HL-60 (cell line): ENCODE measurements around the gene ERP27.

Source experiments
- DNase-seq, 2 experiments: peaks; one replicate each; pipeline ENCODE4 v3.0.0-alpha.2; 2010 to 2020; ENCODE audit warnings: low read depth in 1 of 2, low spot score in 1 of 2
- H3K27ac ChIP-seq: fragments of 250-450 bp; sonication (Bioruptor Pico); replicated peaks from 2 replicates; pipeline ENCODE4 v1.5.1; 2020; ENCODE audit warnings: mild to moderate bottlenecking, moderate library complexity
- H3K27me3 ChIP-seq: fragments of 250-450 bp; sonication (Bioruptor Pico); 2 replicates; pipeline ENCODE4 v1.5.1; 2021; ENCODE audit warnings: mild to moderate bottlenecking, moderate library complexity; ENCODE audit not compliant: insufficient read depth, poor library complexity, severe bottlenecking
- H3K4me3 ChIP-seq: replicated peaks from 2 replicates; pipeline ENCODE4 v1.5.1; 2011; ENCODE audit warnings: mild to moderate bottlenecking, control low read depth, low read length; ENCODE audit not compliant: insufficient read depth
- GABPA ChIP-seq: IDR thresholded peaks from 2 replicates; pipeline ENCODE4 v1.6.1; 2012; ENCODE audit warnings: low read depth
- POLR2AphosphoS5 ChIP-seq: IDR thresholded peaks from 2 replicates; pipeline ENCODE4 v1.6.1; 2012; ENCODE audit warnings: low read depth
- REST ChIP-seq: IDR thresholded peaks from 2 replicates; pipeline ENCODE4 v1.6.1; 2012; ENCODE audit warnings: low read depth; ENCODE audit not compliant: insufficient replicate concordance
- SPI1 ChIP-seq: IDR thresholded peaks from 2 replicates; pipeline ENCODE4 v1.6.1; 2012; ENCODE audit warnings: low read depth, mild to moderate bottlenecking, borderline replicate concordance
- TF ChIP-seq, protein P1 (sequence below): IDR thresholded peaks from one replicate; pipeline ENCODE4 v1.5.1; 2011; ENCODE audit warnings: low read length, control low read depth, inconsistent platforms; ENCODE audit not compliant: insufficient read depth

Gene ERP27

GRCh38 chr12:14890701-14891100 lies 47.6 kb downstream of the ERP27 start:
- DNase-seq = no peak
- TF ChIP-seq GABPA = no peak
- TF ChIP-seq REST = no peak
- no peak for TF ChIP-seq POLR2AphosphoS5
- TF ChIP-seq SPI1 = no peak
- TF ChIP-seq, protein P1, sequence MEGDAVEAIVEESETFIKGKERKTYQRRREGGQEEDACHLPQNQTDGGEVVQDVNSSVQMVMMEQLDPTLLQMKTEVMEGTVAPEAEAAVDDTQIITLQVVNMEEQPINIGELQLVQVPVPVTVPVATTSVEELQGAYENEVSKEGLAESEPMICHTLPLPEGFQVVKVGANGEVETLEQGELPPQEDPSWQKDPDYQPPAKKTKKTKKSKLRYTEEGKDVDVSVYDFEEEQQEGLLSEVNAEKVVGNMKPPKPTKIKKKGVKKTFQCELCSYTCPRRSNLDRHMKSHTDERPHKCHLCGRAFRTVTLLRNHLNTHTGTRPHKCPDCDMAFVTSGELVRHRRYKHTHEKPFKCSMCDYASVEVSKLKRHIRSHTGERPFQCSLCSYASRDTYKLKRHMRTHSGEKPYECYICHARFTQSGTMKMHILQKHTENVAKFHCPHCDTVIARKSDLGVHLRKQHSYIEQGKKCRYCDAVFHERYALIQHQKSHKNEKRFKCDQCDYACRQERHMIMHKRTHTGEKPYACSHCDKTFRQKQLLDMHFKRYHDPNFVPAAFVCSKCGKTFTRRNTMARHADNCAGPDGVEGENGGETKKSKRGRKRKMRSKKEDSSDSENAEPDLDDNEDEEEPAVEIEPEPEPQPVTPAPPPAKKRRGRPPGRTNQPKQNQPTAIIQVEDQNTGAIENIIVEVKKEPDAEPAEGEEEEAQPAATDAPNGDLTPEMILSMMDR = no peak
- Histone ChIP-seq H3K27ac (no peak overlapping the region), H3K4me3 (no peak overlapping the region), H3K27me3 (no peaks in the 10 kb centered on the region)

GRCh38 chr12:14886271-14886670 lies 52.1 kb downstream of the ERP27 start:
- Histone ChIP-seq H3K4me3 (no peak overlapping the region), H3K27me3 (no peaks in the 10 kb centered on the region), H3K27ac (no peak overlapping the region)
- DNase-seq = no peak
- TF ChIP-seq SPI1 = no peak
- TF ChIP-seq REST = no peak
- no peak for TF ChIP-seq POLR2AphosphoS5
- TF ChIP-seq, protein P1 = no peak
- no peak for TF ChIP-seq GABPA

DNA sequence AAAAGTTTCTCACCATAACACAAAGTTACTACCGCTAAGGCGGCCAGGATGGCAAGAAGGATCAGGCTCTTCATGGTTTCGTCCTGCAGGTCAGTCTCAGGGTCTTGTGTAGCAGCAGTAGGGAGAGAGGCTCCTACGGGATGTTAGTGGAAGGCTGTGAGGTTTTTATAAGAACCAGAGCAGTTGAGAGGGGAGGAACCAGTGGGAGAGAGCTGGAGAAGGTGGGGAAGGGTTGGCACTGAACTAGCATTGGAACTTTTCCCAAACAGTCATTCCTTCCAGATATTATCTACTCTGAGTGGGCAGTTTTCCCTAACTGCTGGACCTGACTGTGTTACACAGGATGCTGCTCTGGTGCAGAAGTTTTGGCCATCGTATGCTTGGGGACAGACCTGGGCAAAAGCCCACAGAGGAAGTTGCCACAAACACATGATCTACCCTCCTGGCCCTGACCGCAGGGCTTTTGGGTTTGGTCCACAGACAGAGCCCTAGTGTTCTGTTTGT lies 52.6 kb downstream of the ERP27 start, which contains the start of gene MGP:
MGP (minus strand) TSS at position 137 of the 504 bp plus-strand sequence; CDS start at position 74, 63 bp downstream.
- no peak within 1 kb of the TSS for H3K4me3 ChIP-seq
- no peak within 1 kb of the TSS for H3K27ac ChIP-seq

More for the DNA sequence above, 52.6 kb downstream of the ERP27 start, which contains the start of gene MGP:
- H3K27me3 ChIP-seq = no peaks in the 10 kb centered on the region
- TF ChIP-seq GABPA (no peak), SPI1 (no peak), POLR2AphosphoS5 (no peak), REST (no peak)
- TF ChIP-seq, protein P1 = no peak
- no peak for DNase-seq
